GM21360 (cell line): ENCODE measurements around the gene DYSF.
"Not testable (repeated sequence)": the region's sequence is repeated elsewhere in the genome, so short reads cannot be mapped to it uniquely, and the experiment has no call there.

Source experiments
- ATAC-seq: cut with Tn5 transposase; IDR thresholded peaks from one replicate; pipeline ENCODE4 v1.9.1; 2021; ENCODE audit warnings: mild to moderate bottlenecking, moderate library complexity; ENCODE audit not compliant: unreplicated experiment

Gene DYSF

DNA sequence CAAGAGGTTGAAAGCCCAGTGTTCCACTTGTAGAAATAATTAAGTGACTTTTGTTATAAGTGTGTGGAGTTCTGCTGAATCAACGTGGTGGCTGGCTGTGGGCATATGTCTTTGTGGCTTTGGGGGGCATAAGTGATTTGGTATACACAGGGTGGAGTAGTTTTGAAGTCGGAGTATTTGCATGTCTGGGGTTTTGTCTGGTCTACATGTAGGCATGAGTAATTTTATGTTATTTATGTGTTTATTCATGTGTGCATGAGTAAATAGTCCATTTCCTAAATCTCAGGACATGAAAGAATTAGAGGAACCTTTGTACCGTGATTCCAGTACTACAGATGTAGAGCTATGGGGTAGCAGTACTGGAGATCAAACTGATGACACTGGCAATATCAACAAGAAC, 179.7 kb downstream of the DYSF start:
- ATAC-seq, result no peak

GRCh38 chr2:71634567-71634966, 181.2 kb downstream of the DYSF start:
- ATAC-seq, result no peak

GRCh38 chr2:71635798-71636197, 182.4 kb downstream of the DYSF start:
- no peak for ATAC-seq

- ATAC-seq, result no peak
These were observed 183.8 kb downstream of the DYSF start for GRCh38 chr2:71637168-71637567.

DNA sequence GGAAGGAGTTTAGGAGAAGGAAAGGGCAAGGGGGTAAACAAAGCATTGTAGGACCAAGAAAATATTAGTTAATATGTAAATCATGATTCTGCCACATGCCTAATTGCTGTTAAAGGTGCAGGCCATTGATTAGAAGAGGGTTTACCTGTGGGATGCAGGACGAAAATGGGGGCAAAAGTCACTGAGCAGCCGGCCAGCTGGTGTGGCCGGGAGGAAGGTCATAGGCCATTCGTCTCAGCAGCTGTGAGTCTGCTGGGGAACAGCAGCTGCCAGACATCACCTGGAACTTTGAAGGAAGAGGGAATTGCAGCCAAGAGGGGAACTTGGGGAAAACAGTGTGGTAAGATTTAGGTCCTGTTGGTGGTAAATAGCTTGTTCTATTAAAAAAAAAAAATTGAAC, 184.4 kb downstream of the DYSF start:
- ATAC-seq, result no peak

GRCh38 chr2:71639735-71640134, 186.4 kb downstream of the DYSF start:
- no peak for ATAC-seq

DNA sequence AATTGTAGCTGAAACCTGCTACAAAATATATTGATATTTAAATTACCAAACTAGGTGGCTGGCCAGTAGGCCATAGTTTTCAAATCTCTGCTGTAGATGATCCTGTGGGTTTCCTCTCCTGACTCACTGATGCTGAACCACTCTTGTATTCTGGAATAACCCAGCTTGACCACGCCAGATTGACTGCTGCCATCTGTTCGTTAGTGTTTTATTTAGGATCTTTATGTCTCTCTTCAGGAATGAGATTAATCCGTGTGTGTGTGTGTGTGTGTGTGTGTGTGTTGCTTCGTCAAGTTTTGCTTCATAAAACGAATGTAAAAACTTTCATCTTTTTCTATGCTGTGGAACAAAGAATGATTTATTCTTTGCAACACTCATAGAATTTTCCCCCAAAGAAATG, 187.1 kb downstream of the DYSF start:
- ATAC-seq, result no peak

GRCh38 chr2:71643674-71644357, 190.5 kb downstream of the DYSF start:
- no peak for ATAC-seq

GRCh38 chr2:71646028-71646427, 192.7 kb downstream of the DYSF start:
- ATAC-seq, result no peak

- ATAC-seq, result no peak
These were observed 194.0 kb downstream of the DYSF start for GRCh38 chr2:71647356-71647755.

DNA sequence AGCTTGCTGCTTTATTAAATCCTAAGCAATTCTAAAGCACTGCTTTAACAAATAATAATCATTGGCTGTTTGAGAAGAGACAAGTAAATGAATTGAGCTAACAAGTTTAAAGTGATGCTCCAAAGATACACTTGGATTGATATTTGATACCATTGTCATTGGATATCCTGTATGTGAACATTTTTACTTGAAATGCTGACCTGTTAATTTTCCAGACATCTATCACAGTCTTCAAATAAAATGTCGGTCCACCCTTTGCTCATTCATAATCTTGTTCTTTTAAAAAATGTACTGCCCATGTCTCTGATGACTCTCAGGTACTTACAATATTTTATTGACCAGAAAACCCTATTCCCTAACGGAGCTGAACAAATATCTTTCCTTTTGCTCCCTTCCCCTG, 202.1 kb downstream of the DYSF start:
- no peak for ATAC-seq

DNA sequence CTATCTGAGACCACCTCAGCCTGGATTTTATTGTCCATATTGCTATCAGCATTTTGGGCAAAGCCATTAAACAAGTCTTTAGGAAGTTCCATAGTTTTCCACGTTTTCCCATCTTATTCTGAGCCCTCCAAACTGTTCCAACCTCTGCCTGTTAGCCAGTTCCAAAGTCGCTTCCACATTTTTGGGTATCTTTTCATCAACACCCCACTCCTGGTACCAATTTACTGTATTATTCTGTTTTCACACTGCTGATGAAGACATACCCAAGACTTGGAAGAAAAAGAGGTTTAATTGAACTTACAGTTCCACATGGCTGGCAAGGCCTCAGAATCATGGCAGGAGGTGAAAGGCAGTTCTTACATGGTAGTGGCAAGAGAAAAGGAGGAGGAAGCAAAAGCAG, 204.9 kb downstream of the DYSF start:
- not testable (repeated sequence) for ATAC-seq

DNA sequence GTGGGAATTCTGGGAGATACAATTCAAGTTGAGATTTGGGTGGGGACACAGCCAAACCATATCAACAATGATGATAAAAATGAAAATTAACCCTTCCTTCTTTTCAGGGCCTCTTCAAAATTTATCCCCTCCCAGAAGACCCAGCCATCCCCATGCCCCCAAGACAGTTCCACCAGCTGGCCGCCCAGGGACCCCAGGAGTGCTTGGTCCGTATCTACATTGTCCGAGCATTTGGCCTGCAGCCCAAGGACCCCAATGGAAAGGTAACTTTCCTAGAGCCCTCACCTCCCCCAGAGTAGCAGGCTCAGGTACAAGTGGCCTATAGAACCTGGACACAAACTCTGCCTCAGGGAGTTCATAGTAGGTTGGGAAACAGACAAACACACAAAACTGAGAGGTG, 205.4 kb downstream of the DYSF start:
- ATAC-seq, result no peak

DNA sequence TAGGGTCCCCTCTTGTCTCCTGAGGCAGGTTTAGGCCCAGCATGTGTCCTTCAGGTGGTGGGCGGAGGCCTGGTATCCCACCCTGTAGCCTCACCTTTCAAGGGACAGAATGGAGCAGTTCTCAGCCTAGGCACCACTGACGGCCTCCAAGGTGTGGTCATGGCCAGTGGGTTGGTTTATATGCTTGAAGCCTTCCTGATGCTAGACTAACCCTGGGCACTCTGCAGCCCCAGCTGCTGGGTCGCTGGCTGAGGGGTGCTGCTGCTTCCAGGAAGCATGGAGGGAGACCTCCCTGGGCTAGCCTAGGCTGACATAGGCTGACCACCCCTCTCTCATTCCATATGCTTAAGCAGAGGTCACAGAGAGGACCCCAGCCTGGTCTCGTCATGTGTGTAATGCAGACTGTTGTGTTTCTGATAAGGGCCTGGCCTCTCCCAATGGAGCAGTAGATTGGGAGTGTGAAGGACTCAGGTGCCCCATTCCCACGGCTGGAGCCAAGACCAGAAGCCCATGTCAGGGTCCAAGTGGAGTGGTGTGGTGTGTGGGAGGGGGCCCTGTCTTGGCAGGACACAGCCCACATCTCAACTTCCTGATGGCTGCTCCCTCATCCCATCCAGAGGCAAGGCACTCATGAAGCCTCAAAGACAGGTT, 206.6 kb downstream of the DYSF start:
- no peak for ATAC-seq

- ATAC-seq, result no peak
These were observed 208.4 kb downstream of the DYSF start for GRCh38 chr2:71661782-71662181.

- ATAC-seq, result no peak
These were observed 209.5 kb downstream of the DYSF start for GRCh38 chr2:71662665-71663394.

- no peak for ATAC-seq
These were observed 210.8 kb downstream of the DYSF start for GRCh38 chr2:71664161-71664560.

DNA sequence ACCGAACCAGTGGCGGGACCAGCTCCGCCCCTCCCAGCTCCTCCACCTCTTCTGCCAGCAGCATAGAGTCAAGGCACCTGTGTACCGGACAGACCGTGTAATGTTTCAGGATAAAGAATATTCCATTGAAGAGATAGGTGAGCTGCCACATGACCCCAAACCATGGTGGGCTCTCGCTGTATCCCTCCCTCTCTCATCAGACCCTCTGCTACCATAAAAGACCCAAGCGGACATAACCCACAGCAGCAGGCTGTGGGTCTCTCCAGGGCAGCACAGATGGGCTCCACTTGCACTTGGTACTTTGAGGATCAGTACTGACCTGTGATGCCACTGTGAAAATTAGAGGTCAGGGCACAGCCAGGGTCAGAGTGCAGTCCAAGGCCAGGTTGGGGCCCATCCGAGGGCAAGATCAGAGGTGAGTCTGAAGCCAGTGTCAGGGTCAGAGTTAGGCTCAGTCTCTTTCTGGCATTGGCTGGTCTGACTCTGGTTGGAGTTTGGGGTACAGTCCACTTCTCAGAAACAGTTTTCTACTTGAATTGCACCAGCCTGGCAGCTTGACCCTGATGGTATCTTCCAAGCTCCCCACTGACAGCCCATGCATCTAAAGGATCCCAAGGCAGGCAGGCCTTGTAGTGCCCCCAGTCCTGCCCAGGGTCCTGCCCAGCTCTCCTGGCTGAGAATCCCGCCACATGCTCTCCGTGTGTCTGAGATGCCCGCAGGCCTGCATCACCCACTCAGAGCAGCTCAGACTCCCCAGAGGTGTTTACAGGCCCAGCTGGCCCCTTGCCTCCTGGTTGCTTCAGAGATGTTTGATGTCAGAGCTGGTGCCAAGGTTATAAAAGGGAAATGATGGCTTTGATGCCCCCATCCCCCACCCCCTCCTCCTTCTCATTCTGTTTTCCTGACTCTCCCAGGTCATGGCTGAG, 212.1 kb downstream of the DYSF start:
- ATAC-seq, result no peak

DNA sequence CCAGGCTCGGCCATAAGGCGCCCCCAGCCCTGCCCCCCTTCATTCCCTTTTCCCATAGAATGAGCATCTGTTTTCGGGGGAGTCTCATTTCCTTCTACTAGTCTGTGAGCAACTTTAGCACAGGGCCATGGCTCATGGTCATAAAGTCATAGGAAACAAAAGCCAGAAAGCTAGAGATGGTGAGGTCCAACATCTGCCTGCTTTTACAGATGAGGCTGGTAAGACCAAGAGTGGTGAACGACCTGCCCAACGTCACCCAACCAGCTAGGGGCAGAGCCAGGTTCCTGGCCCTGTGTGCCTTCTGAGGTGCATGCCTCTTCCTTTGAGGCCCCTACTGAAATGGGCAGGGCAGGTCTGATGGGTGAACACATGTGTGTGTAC, 212.7 kb downstream of the DYSF start:
- ATAC-seq, result no peak

DNA sequence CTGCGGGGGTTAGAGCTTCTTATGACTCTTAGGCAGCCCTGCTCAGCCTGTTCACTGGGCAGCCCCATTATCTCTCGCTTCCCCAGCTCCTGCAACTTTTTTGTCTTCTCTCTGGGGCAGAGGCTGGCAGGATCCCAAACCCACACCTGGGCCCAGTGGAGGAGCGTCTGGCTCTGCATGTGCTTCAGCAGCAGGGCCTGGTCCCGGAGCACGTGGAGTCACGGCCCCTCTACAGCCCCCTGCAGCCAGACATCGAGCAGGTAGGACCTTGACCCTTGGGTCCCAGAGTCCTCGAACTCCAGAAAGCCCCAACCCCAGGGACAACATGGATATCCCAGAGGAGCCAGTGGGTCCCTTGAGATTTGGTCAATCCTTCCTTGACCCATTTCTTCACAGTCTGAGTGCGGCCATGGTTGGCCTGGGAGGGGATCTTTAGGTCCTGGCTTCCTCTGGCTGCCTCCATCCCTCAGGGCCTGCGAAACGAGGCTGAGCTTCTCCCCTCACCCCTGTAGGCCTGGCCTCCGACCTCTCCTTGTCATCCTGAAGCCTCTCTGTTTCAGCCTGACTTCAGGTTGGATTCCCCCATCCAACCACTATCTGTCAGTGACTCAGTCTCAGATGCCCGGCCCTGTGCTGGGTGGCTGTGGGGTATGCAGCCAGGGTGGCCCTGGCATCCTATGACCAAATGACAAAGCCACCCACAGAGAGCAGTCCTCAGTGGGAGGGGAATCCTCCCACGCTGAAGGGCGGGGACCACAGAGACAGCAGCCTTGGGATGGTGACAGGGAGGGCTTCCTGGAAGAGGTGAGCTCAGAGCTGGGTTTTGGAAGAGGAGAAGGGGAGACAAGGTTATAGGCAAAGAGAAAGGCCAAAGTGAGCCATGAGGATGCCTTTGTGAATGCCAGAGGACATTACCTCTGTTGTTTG, 214.2 kb downstream of the DYSF start:
- no peak for ATAC-seq
